ENCODE results near the gene TTLL13. TPM values are rescaled to one million over a fixed set of nuclear protein-coding genes. Genes with fewer than 3 reads are reported as not detected.

The TTLL13 gene
- total RNA-seq, 1 donor from 2014 or later = 0.20 TPM

DNA sequence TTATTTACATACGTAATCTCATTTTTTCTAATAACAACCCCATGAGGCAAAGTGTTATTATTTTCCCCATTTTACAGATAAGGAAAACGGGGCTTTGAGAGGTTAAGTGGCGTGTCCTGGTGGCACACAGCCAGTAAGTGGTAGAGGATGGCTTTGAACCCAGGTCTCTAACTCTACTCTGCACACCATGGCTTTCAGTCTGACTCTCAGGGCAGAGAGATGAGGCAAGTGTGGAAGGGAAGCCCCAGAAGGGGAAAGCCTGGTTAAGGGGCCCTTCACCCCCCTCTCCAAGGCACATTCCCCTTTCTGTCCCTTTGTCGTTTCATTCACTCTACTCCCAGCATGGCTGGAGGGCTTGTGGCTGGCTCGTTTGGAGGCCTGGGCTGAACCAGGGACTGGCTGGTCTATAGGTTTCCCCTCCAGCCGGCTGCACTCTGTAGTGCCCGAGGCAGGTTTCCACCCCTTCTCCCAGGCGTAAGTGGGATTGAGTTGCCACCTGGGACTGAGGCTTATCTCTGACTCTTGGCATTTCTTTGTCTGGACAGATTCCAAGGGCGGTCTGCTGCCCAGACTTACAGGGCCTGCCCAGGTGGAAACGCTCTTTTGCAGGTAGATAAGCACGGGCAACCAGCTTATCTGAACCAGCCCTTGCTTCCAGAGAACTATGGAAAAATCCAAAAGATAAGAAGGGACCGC is 36.1 kb upstream of the TTLL13 start:
- intact Hi-C loops (cut with micrococcal nuclease) = no loop called here
- peak; percentile 53 for ATAC-seq
- no peak for DNase-seq

DNA sequence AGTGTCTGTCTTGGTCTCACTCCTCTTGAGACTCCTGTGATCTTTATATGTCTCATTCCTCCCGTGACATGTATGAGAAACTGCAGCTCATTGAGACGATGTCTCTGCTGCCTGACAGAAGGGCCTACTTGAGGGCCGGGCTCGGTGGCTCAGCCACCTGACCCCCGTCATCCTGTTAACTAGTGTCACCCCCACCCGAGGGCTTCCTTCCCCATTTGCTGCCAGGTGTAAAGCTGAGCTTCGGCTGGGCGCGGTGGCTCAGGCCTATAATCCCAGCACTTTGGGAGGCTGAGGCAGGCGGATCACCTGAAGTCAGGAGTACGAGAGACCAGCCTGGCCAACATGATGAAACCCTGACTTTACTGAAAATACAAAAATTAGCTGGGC is 35.5 kb upstream of the TTLL13 start:
- intact Hi-C loops (cut with micrococcal nuclease) = no loop called here
- ATAC-seq (no peak), DNase-seq (peak; percentile 20)

DNA sequence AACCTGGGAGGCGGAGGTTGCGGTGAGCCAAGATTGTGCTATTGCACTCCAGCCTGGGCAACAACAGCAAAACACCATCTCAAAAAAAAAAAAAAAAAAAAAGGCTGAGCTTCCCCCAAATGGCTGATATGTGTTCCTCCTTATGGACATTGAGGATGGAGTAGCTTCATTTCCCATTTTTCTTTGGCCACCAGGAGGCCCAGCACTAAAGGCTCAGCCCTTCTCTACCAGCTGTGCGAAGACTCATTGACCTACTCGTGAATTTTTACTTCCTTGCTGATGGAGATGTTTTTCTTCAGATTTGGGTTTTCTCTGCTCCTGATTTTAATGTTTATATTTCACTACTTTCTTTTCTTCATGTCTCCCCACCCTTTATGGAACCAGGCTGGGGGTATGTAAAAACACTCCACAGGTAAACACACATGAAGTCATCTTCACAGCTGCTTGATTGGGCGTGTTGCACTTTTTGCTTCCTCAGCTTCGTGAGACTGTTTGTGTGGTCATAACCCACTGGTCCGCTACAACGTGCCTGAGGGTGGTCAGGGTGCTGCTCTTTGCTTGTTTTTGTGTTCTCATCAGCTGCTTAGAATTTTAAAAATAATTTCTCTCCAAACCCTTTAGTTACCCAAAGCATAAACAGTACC is 34.7 kb upstream of the TTLL13 start:
- no peak for DNase-seq
- ATAC-seq = no peak
- intact Hi-C loops (cut with micrococcal nuclease) = no loop called here

DNA sequence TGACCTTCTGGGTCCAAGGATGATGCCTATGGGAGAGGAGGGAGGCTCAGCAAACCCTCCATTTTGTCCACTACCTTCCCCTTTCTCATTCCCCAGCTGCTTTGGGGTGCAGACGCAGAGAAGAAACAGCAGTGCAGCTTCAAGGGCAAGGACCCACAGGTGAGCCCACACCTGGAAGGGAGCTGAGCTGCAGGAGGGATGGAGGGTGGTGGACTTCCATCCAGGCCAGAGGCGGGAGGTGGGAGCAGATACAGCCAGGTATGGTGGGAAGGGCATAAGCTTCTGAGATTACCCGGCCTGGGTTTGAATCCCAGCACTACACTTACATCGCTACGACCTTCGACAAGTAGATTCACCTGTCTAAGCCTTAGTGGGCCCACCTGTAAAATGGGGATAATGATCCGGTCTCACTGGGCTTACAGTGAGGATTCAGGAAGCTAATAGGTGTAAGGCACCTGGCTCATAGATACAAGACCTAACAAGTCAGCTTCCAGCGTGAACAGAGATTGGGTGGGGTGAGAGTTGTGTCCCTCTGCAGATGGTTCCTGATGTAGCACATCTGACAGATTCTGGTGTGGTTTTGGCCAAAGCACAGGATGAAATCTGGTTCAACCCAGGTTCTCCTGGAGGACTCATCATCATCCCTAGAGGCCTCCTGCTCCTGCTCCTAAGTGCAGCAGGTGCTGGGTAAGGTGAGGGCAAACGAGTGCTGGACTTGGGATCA is 31.5 kb upstream of the TTLL13 start:
- DNase-seq (no peak), ATAC-seq (no peak)
- intact Hi-C loops (cut with micrococcal nuclease) = no loop called here

DNA sequence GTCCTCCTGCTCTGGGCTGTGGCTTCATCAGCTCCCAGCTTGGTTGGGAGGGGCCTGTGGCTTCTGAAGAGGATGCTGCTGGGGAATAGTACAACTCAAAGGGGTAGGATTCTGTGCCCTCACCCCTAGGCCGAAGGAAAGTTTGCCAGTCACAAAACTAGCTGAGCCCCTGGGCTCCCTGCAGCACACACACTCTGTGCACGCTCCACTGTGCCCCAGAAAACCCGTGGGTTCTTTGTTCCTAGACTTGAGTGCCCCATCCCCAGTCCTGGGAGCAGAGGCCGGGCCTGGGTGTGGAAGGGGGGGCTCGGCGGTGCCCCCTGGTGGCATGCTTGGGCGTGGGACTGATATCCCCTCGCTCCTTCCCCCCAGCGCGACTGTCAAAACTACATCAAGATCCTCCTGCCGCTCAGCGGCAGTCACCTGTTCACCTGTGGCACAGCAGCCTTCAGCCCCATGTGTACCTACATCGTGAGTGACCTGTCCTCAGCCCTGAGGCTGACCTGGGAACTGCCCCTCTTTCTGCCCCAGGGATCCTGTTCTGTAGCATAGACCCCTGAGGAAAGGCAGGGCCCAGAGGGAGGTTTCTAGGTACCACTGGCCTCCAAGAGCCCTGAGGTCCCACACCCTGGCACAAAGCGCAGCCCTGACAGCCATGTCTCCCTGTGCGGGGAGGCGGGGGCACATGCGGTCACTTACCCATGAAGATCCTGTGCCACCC is 29.8 kb upstream of the TTLL13 start:
- intact Hi-C loops (cut with micrococcal nuclease) = no loop called here
- peak; percentile 74 for DNase-seq
- peak; percentile 61 for ATAC-seq

DNA sequence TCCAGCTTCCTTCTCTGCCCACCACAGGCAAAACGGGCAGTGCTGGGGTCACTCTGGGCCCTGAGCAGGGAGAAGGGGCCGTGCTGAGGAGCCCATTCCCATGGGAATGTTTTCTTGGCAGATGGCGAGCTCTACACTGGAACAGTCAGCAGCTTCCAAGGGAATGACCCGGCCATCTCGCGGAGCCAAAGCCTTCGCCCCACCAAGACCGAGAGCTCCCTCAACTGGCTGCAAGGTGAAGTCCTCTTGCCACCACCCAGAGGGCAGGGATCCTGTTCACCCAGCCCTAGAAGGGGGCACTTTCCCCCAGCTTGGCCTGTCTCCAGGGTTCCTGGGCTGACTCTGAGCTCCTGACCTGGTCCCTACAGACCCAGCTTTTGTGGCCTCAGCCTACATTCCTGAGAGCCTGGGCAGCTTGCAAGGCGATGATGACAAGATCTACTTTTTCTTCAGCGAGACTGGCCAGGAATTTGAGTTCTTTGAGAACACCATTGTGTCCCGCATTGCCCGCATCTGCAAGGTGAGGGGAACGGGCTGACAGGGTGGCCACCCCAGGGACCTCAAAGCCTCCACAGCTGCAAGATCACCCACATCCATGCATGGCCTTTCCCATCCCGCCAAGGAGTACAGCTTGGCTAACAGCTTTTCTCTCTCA is 28.0 kb upstream of the TTLL13 start:
- intact Hi-C loops (cut with micrococcal nuclease) = no loop called here
- DNase-seq (peak; percentile 81), ATAC-seq (peak; percentile 83)

DNA sequence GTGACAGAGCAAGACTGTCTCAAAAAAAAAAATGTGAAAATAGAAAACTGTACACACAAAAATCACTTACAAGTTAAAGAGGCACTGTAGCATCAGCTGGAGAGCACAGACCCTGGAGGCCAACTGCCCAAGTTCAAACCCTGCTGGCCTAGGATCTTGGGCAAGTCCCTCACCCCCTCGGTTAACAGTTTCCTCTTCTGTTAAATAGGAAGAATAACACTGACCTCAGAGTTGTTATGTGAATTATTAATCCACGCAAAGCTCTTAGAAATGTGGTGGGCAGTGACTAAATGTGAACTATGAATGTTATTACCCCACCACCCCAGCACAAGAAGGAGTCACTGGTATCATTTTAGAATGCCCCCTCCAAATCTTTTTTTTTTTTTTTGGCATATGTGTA is 26.8 kb upstream of the TTLL13 start:
- intact Hi-C loops (cut with micrococcal nuclease) = no loop called here
- no peak for ATAC-seq
- DNase-seq = no peak

DNA sequence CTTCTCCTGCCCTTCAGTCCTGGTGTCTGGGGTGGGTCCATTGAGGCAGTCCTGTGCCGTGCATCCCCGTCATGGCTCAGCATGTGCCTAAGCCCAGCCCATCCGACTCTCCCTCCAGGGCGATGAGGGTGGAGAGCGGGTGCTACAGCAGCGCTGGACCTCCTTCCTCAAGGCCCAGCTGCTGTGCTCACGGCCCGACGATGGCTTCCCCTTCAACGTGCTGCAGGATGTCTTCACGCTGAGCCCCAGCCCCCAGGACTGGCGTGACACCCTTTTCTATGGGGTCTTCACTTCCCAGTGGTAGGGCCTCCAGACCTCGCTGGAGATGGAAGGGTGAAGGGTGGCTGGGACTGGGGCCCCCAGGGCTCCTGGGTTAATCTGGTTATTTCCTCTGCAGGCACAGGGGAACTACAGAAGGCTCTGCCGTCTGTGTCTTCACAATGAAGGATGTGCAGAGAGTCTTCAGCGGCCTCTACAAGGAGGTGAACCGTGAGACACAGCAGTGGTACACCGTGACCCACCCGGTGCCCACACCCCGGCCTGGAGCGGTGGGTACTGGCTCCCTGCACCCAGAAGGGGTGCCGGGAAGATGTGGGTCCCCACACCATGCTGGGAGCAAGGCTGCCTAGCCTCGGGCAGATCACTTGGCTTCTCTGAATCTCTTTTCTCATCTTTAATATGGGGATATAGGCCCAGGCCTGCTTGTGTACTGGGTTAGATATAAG is 25.8 kb upstream of the TTLL13 start:
- DNase-seq (no peak), ATAC-seq (no peak)
- intact Hi-C loops (cut with micrococcal nuclease) = no loop called here

DNA sequence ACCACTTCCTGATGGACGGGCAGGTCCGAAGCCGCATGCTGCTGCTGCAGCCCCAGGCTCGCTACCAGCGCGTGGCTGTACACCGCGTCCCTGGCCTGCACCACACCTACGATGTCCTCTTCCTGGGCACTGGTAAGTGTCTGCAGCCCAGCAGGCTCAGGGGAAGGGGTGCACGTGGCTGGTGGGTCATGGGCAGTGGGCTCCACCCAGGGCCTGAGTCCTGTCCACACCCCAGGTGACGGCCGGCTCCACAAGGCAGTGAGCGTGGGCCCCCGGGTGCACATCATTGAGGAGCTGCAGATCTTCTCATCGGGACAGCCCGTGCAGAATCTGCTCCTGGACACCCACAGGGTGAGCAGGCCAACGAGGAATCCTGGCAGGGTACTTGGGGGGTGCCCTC is 24.3 kb upstream of the TTLL13 start:
- intact Hi-C loops (cut with micrococcal nuclease) = no loop called here
- DNase-seq (no peak), ATAC-seq (no peak)

DNA sequence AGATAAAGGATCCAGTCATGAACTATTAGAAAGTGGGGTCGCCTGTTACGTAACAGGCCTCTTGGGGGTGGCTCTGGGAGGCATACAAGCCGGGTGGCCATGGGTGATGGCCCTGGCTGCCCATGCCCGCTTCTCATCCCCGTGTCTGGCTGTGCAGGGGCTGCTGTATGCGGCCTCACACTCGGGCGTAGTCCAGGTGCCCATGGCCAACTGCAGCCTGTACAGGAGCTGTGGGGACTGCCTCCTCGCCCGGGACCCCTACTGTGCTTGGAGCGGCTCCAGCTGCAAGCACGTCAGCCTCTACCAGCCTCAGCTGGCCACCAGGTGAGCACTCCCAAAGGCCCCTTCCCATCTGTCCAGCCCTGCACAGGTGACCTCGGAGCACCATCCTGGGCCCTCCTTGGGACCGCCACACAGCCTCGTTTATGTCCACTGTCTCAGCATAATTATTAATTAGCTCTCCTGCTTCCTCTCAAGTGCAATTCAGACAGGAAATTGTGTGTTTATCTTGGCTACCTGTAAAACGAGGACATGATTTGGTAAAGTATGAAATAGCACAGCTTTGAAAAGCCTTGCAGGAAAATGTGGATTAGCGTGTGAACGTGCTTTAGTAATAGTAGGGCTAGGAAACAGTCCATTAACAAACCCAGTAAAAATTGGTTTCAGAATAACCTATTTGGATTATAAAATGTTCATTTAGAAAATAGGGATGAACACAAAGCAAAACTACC is 23.7 kb upstream of the TTLL13 start:
- DNase-seq (no peak), ATAC-seq (no peak)
- intact Hi-C loops (cut with micrococcal nuclease) = no loop called here

DNA sequence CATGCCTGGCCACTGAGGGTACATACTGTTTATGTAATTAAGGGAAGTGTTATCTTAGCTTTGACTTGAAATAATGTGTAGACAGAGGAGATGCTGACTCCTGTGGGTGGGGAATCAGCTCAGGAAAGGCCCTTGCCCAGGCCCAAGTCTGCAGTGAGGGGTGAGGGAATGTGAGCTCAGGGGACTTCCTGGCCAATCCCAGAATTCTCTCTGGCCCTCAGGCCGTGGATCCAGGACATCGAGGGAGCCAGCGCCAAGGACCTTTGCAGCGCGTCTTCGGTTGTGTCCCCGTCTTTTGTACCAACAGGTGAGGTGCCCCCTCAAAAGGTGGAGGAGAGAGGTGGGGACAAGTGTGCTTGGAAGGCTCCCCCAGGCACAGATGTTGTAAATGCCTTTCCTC is 22.0 kb upstream of the TTLL13 start:
- DNase-seq (no peak), ATAC-seq (no peak)
- intact Hi-C loops (cut with micrococcal nuclease) = no loop called here

DNA sequence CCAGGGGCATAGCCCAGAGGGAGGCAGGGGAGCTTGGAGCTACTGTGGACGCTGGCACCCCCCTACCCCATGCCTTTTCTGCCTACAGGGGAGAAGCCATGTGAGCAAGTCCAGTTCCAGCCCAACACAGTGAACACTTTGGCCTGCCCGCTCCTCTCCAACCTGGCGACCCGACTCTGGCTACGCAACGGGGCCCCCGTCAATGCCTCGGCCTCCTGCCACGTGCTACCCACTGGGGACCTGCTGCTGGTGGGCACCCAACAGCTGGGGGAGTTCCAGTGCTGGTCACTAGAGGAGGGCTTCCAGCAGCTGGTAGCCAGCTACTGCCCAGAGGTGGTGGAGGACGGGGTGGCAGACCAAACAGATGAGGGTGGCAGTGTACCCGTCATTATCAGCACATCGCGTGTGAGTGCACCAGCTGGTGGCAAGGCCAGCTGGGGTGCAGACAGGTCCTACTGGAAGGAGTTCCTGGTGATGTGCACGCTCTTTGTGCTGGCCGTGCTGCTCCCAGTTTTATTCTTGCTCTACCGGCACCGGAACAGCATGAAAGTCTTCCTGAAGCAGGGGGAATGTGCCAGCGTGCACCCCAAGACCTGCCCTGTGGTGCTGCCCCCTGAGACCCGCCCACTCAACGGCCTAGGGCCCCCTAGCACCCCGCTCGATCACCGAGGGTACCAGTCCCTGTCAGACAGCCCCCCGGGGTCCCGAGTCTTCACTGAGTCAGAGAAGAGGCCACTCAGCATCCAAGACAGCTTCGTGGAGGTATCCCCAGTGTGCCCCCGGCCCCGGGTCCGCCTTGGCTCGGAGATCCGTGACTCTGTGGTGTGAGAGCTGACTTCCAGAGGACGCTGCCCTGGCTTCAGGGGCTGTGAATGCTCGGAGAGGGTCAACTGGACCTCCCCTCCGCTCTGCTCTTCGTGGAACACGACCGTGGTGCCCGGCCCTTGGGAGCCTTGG is 21.3 kb upstream of the TTLL13 start:
- intact Hi-C loops (cut with micrococcal nuclease) = no loop called here
- DNase-seq = no peak
- no peak for ATAC-seq

DNA sequence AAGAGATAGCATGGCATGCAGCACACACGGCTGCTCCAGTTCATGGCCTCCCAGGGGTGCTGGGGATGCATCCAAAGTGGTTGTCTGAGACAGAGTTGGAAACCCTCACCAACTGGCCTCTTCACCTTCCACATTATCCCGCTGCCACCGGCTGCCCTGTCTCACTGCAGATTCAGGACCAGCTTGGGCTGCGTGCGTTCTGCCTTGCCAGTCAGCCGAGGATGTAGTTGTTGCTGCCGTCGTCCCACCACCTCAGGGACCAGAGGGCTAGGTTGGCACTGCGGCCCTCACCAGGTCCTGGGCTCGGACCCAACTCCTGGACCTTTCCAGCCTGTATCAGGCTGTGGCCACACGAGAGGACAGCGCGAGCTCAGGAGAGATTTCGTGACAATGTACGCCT is 20.4 kb upstream of the TTLL13 start:
- ATAC-seq = no peak
- DNase-seq = no peak
- intact Hi-C loops (cut with micrococcal nuclease) = no loop called here

DNA sequence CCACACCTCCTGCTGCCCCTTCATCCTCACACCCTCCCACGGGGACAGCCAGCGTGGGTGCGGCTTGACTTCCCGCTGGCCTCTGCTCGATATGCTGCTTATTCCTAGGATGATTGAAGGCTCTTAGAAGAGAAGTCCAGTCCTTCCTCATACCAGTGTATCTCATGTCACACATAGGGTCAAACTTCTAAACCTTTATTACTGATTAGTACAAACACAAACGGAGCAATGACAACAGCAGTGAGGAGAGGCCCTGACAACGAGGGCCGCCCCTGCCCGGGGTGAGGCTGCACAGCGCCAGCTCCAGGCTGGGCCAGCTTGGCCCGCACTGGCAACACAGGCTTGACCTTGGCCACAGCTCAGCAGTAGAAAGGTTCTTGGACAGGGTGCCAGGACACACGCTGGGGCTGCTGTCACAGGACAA is 19.3 kb upstream of the TTLL13 start:
- peak; percentile 80 for DNase-seq
- intact Hi-C loops (cut with micrococcal nuclease) = no loop called here
- peak; percentile 50 for ATAC-seq

DNA sequence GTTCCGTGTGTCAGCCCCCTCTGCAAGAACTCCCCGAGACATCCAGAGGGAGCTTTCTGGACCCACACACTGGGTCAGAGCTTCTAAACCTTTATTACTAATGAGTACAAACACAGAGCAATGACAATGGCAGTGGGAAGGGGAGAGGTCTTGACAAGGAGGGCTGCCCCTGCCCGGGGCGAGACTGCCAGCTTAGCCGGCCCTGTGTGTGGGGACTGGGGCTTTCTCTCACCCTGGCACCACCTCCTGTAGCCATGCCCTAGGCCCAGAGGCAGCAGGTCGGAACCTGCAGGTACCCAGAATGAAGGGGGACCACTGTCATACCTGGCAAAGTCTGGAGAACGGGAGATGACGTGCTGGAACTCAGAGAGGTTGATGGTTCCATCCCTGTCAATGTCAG is 18.7 kb upstream of the TTLL13 start:
- ATAC-seq = no peak
- intact Hi-C loops (cut with micrococcal nuclease) = no loop called here
- DNase-seq = no peak

DNA sequence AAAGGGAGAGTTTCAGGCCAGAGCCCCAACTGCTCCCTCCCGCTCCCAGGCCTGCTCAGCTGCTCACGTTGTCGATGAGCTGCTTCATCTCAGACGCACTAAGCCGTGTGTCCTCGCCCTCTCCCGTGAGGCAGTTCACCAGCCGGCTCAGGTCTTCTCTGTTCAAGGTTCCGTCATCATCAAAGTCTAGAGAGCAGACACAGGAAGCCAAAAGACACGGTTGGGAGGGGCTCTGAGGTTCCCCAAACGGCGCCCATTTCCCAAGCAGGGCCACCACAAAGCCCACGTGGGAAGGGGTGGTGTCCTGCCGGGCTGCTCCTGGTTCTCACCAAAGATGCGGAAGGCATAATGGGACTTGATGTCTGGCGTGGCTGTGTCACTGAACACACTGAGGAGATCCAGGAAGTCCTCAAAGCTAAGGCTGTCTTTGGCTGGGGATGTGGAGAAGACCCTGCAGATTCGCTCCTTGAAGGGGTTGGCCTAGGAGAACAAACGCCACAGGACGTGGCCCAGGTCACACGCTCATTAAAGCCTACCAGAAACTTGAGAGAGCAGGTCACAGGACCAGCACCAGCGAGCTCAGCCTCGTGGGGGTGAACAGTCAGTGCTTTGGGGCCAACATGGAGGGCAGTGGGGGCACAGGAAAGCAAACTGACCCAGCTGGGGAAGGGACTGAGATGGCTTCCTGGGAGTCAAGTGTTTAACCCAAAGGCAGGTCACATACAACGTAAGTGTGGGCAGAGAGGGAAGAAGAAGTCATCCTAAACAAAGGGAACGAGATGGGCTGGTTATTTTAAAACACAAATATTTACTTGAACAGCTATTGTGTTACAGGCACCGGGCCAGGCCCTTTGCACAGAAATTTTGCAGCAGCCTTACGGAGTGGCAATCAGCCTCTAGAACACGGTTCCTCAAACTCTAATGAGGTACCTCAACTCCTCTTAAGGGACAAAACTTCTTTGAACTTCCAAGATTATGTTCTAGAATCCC is 18.0 kb upstream of the TTLL13 start:
- ATAC-seq = no peak
- no peak for DNase-seq
- intact Hi-C loops (cut with micrococcal nuclease) = no loop called here

Data from left ventricle myocardium superior (tissue), 1 donor.